HPDE6-E6E7 (cell line): ENCODE measurements around the gene CPXM2.
A peak's percentile ranks its signal among the peaks of the same experiment; 100 is the strongest.

Experiments
- DNase-seq: peaks from one replicate; pipeline ENCODE4 v3.0.0; 2011; ENCODE audit warnings: missing footprints; ENCODE audit errors: extremely low spot score

The CPXM2 gene

DNA sequence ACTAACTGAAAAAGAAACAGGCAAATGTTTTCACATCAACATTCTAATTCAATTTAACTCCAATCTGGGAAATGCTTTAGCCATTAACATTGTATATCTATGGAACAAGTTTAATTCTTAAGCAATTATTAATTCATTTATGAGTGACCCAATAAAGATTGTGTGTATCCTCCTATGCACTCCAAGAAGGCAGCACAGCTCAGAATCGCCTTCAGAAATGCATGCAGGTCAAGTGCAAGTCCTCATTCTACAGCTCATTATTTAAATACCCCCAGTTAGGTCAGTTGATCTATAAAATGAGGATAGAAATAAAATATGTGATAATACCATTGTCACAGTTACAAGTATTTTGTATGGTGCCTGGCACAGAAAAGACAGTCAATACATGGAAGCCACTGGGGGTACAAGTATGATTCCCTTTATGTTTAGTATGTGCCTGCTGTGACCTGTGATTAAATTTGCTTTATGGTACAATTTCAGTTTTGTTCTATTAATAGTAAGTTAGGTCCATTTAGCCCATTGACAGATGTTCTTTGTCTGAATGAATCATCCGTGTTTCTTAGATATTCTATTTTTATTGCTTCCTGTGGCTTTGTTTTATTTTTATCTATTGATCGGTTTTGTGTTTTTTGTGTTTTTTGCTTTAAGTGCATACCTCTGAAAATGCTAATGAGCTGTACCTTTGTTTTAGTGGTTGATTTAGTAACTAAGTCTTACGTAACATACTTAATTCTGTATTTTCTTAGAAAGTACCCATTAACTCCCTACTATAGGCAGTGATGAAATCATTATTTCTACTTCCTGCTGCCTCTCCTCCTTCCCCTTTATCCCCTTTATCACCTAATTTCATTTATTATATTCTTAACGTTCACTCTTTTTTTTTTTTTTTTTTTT, 42.8 kb downstream of the CPXM2 start:
- no peak for DNase-seq

DNA sequence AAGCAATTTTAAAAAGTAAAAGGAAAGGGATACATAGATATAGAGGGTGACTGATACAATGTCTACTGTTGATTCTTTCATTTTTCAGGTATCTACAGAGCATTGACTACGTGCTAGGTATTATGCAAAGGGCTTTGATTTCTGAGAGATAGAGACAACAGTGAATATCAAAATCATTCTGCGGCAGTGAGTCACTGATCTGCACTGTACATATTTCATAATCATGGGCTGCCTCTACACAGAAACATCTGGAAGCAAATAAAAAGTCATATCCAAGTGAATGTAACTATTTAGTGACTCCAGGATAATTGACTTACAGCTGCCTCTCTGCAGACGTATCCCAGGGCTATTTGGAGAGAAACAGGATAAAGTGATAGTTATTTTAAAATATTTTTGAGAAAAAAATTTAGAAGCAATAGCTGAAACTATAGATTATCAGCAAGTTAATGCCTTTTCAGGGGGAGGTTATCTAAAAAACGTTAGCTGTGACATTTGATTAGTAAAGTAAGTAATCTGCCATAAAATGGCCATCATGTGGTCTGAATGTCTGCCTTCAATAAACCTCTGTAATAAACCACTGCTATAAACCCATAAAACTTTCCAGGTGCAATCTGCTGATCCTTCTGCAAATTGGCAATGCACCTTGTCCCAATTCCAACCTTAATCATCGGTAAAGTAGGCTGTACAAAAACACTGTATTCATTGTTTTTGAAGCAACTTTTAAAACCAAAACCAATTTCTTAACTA, 43.7 kb downstream of the CPXM2 start:
- peak; percentile 11 for DNase-seq

DNA sequence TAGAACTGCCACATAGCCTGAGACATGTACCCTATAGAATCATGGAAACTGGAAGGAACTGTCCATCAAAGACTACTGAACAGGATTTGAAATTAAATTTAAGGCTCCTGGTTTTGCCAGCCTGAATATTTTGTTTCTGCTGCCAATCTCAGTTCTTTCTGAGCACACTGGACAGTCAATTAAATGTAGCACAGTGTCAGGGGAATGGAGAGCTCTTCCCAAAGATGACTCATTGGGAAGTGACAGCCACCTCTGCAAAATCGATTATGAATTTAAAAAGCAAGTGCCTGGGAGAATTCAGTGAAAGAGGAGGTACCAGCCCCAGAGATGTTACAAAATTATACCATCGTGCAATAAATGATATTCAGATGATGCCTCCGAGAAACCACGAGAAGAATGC, 47.8 kb downstream of the CPXM2 start:
- no peak for DNase-seq

DNA sequence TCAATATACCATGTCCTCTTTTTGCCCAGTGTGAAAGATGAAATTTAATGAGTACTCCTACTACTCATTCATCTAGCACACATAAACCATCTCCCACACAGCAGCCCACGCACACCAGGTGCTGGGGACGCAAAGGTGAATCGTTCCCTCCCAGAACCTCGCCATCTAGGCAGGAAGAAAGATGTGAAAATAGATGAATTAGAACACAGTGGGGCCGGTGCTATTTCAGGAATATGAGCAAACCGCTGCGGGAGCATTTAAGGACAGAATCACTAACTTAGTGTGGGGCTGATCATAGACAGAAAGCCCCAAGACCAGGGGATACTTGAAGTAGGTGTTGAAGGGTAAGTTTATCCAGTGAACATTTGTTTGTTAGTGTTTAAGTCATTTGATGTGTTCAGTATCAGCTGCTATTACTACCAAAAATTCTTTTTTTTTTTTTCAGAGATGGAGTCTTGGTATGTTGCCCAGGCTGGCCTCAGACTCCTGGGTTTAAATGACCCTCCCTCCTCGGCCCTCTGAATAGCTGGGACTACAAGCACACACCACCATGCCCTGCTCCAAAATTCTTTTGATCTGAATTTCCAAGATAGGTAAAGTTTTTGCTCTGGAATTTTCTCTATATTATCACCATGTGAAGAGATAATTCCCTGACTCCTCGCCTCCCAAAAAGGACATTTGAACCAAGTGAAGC, 48.8 kb downstream of the CPXM2 start:
- DNase-seq: no peak

DNA sequence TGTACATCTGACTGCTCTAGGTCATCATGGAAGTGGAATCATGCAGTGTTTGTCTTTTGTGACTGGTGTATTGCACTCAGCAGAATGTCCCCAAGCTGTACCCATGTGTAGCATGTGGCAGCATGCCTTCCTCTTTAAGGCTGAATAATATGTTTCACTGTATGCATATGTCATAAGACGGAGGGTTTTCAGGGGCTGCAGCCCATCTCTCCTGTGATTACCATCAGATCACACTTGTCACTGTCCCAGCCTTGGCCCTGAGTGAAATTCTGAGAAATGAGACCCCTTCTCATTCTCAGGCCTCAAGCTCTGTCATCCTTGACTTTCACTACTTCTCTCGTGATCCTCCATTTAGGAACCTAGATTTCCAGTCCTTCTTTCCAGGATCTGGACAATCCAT, 50.0 kb downstream of the CPXM2 start:
- no peak for DNase-seq

DNA sequence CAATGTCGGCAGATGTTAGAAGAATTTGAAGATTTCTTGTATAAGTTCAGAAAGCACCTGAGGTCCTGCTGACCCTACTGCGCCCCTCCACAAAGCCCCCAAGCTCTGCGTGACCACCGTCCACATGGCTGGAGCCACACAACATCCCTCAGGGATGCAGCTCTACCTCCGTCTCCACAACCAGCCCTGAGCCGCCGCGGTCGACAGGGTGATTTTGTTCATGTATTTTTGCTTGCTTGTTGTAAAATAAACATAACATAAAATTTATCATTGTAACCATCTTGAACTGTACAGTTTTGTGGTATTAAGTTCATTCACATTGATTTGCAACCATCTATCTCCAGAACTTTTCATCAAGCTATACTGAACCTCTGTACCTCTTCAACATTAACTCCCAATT, 50.5 kb downstream of the CPXM2 start:
- DNase-seq: no peak

DNA sequence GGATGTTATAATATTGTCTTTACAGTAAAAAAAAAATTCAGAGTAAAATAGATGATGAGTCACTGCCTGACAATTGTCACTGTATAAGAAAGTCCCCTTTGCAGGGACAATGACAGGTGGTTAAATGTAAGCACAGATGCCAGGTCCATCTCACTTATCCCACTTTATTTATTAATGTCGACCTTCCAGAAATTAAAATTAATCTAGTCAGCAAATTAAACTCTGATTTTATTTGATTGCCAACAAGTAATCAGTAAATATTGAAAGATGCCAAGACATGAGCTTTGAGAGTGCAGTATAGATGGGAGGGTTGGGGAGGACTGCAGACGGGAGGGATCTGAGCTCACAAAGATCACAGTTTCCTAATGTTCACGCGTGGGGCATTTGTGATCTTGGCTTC, 50.9 kb downstream of the CPXM2 start:
- no peak for DNase-seq

DNA sequence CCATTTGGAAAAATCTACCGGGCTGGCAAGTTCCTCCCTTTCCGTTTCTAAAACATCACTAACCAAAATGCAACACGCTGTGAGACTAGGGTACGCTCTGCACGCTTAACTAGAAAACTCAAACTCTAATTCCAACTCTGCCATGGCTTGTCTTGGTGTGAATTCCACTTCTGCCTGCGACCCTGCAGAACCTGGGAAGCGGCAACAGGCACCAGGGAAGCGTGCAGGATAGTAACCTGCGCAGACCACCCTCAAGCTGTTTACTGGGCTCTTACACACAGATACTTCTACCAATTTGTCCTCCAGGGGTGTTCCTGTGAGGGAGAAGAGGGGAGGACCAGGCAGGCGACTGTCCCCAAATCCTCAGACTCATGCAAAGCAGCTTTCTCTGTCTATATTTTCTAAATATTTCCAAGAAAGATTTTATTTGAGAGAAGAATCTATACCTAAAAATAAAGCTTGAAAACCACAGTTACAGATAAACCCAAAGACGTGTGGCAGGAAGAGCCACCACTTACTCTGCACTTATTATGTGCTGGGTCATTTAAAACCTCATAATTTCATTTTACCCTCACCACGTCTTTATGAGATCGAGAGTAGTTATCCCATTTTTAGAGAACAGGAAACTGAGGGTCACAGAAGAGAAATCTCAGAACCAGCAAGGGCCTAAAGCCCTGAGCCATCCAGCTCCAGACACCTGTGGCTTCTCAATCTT, 52.9 kb downstream of the CPXM2 start:
- no peak for DNase-seq

DNA sequence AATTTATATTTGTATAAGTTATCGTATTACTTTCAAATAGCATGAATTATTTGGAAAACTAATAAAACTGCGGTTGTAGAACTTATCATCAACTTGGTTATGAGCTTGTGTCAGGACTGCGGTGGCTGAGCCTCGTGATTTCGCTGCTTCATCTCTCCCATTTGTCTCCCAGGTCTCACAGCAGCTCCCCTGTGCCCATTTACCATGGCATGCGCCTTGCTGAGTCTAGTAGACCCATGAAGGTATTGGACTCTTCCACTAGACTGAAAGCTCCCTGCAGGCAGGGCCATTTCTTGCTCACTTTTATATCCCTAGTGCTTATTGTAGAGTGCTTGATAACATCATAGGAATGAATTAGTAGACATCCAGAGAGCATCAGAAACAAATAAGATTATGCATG, 53.9 kb downstream of the CPXM2 start:
- no peak for DNase-seq

DNA sequence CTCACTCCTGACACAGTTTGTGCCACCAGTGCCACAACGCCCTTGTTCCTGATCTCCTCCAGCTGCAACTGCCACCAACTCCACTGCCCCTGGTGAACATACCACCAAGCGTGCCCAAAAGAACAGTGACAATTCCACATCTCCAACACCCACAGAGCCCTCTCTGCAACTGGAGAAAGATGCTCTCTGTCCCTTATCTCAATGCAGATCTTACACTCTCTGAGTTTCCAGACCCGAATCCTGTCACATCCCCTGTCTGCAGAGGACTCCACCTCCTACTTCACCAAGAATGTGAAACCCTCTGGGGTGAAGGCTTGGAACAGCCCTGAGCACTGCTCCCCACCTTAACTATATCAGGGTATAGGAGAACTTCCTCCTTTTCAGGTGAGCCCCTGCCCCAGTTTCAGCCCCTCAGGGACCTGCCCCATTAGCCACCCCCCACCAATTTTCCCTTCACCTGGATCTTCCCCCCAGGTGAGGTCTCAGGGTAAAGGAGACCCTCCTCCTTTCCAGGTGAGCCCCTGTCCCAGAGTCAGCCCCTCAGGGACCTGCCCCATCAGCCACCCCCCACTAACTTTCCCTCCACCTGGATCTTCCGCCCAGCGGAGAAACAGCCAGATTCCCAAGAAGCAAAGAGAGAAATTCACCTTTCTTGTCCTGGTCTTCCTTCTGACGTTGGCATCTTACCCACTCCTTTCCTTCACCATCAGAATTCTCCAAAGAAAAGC, 55.0 kb downstream of the CPXM2 start:
- no peak for DNase-seq

DNA sequence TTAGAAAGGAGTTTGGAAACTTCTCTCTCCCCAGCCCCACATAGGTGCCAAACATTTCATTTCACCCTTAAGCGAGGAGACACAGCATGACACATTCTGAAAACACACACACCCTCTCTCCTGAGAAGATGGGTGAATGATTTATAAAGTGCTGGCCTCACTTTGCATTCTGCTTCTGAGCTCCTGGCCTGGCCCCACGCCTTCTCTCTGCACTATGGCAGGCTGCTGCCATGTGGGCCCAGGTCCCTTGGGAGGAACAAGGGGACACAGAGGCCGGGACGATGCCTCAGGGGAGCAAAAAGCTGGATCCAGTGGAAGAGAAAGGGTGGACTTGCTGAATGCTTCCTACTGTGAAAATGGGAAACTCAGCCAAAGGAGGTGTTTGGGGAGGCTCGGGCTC, 56.0 kb downstream of the CPXM2 start:
- DNase-seq: no peak

DNA sequence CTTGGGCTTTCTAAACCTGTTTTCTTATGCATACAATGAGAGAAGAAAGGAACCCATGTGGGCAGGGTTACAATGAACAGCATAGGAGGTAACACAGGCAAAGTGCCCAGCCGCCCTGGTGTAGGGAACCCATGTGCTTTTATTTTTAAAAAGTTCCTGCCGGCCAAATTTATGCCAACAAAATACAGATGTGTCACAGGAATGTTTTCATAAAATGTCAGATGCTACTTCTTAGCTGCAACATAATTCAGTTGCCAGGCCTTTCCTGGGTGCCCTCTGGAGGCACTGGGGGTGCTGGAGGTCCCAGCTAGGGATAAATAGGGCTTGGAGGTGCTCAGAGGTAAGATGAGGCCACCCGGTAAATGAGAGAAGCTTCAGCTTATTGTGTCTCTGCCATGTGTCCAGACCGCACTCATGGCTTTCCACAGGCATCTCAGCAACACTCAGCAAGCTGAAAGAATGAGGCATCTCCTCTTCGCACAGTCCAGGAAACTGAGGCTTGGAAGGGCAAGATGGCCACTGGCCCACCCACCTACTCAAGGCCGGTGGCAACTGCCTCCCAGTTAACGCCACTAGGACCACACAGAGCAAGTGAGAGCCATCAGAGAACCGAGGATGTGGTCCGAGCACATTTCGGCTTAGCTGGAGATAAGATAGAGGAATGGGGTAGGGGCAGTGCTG, 58.3 kb downstream of the CPXM2 start:
- no peak for DNase-seq

DNA sequence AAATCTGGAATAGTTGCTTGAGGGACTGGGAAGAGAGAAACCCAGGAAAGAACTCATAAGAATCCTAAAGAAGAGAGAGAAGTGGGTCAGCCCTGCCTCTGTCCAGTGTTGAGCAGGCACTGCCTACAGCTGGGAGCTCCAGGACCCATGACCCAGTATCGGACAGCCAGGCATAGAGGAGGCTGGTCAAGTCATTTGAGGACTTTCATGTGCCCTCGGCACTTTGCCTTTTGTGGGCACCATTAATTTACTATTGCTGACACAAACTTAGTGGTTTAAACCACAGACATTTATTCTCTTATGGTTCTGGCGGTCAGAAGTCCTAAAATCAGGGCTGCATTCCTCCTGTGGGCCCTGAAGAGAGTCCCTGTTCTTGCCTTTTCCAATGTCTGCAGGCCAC, 60.3 kb downstream of the CPXM2 start:
- no peak for DNase-seq

DNA sequence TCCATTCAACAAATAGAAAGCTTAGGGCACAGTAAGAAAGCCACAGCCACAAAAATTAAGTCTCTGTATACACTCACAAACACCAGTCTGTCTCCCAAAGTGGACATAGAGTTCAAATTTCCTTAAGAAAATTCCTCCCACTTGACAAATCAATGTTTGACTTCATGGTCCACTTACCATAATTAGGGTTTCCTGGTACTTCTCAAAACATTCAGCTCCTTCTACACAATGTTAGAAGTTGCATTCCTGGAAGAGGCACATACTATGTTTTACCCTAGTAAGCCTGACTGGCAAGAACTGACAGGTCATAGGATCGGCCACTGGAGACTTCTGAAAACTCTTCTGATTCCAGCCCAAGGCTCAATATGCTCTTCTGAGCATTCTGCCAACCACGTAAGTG, 70.5 kb downstream of the CPXM2 start:
- no peak for DNase-seq

DNA sequence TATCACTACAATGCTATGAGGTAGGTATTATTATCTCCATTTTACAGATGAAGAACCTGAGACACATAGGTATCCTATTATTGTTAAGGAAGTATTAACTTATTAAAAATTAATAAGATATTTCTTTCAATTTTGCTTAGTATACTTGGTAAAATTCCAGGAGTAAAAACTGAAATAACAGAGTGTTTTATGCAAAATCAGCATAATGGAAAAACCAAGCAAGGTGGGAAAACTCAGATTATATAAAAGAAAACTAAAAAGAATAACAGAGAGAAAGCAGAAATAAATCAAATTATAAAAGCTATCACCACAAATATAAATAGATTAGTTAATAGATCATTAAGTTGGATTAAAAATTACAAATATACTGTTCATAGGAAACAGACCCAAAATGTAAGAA, 82.0 kb downstream of the CPXM2 start:
- DNase-seq: no peak

DNA sequence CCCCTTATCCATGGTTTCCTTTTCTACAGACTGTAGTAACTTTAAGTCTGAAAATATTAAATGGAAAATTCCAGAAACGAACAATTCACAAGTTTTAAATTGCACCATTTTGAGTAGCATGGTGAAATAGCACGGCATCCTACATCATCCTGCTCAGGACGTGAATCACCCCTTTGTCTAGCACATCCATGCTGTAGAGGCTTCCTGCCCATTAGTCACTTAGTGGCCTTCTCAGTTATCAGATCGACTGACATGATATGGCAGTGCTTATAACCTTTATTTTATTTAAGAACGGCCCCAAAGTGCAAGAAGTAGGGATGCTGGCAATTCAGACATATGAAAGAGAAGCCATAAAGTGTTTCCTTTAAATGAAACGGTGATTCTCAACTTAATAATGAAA, 82.7 kb downstream of the CPXM2 start:
- peak; percentile 49 for DNase-seq

DNA sequence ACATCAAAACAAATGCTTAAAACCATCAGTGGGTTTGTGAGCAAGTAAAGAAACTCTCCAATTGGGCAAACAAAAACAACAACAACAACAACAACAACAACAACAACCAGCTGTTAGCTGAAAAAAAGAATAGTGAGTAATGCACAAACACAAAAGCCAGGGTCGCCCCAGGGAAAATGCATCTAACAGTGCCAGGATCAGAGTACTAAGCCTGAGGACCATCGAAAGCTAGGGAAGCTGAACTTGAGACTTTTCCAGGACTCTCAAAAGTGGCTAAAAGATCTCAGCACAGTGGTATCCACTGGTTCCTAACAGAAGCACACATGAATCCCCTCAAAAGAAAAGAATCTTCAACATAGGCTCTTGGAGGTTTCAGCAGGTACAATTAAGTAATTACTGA, 83.3 kb downstream of the CPXM2 start:
- DNase-seq: no peak

DNA sequence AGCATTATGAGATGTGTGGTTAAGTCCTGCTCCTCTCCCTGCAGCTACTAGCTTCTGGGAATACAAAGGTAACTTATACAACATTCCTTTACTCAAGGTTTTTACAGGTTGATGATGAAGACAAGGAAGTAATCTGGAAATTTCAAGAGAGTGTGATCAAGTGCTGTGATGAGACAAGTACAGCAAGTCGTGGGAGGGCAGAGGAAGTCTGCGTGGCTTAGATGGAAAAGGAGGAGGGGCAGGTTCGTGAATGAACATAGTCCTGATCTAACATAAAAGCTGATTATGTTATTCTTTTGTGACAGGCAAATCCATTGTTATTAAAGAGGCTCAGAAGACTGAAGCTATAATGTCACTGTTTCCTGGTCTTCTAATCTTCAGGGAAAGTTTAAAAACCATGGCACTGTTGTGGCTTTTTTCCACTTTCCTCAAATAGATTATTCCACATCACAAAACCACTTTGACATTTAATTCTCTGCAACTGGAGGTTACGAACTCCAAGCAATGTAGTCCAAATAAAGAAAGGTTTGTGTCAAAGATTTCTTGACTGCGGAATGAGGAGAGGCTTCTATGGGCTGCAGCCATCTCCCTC, 84.1 kb downstream of the CPXM2 start:
- no peak for DNase-seq

DNA sequence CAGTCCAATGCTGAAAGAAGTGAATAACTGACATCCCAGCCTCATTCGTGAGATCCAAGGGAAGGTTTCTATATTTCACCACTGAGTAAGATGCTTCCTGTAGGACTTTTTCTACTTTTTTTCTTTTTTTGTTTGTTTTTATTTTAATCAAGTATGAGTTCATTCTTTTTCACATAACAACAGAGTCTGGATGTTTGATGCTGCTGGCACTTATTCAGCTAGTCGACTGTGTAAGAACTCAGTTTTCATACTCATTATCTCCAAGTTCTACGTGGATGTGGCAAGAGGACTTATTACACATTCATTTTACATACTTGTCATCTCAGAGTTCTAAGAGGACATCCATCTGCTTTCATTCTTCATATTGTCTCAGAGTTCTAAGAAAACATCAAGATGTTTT, 86.9 kb downstream of the CPXM2 start:
- no peak for DNase-seq

DNA sequence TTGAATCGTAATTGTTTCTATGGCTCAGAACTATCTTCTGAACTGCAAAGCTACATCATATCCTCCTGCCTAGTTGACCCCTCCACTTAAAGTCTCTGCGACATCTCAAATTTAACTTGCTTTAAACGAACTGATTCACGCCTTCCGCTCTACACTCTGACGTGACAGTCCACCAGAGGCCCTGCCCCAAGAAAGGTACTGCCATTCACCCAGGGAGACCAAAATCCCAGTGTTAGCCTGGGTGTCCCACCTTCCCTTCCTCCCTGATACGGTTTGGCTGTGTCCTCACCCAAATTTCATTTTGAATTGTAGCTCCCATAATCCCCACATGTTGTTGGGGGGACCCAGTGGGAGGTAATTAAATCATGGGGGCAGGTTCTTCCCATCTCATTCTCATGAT, 90.8 kb downstream of the CPXM2 start:
- no peak for DNase-seq
